ENCODE measurements around the gene YES1. TPM values are rescaled to one million over a fixed set of nuclear protein-coding genes. Genes with fewer than 3 reads are reported as not detected.
"Not testable (repeated sequence)": the region's sequence is repeated elsewhere in the genome, so short reads cannot be mapped to it uniquely, and the experiment has no call there.

Gene YES1
- total RNA-seq, 4 donors from 2014 or later = 49.4 to 128 (median 96.0) TPM

DNA sequence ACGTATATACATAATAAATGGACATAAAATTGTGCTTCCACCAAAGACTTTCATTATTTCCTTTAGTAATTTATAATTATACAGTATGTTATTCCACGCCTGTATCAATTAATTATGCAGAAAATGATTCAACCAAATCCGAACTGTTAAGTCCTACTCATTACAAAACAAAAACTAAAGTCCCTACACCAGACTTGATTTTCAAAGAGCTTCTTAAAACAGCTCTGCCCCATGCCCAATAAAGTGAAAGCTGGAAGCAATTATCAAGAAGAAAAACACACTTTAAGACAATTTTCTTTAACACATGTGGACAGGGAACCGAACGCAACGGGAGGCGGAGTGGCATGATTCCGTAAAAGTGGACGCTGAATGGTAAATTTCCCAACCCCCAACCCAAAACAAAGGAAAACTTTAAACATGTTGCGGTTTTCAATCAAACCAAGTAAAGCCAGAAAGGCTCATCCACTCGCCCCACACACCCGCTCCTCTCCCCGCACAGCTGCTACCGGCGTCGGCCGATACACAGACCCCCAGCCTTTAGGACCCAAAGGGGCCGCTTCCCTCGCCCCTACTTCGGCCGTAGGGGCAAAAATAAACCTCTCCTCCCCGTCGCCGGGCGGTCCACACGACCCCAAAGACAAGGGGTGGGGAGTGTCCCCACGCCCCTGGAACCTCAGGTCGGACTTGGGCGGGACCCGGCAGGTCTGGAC is 705 bp downstream of the YES1 start:
- no peaks in the 10 kb centered on the region for H3K9me3 ChIP-seq
- in situ Hi-C loops (cut with MboI; ENCODE audit: low pct_ligation_motif_present in 1 of 4, low pct_unique_long_range_greater_than_20kb in 1 of 4, low sequenced_read_pairs in 3 of 4) = no loop called here
- H3K4me1 ChIP-seq = peaks cover 4 to 49% (median 12%) of the 10 kb centered on the region in 4 donors
- no peak for DNase-seq
- peak overlapping the region; percentile 82 to 98 (median 93) for H3K4me3 ChIP-seq
- no peak for TF ChIP-seq EP300 (IDR thresholded peaks at IDR 0.05; ENCODE audit: low read depth)
- no peak for TF ChIP-seq POLR2A (IDR thresholded peaks at IDR 0.05)
- TF ChIP-seq POLR2AphosphoS5 (IDR thresholded peaks at IDR 0.05) = no peak
- no peak for TF ChIP-seq CTCF (IDR thresholded peaks at IDR 0.05)
- WGBS, 2 donors (ENCODE audit: low coverage in 1 of 2) = 0 to 1% methylated on average over 9 to 22 of the region's 30 CpGs
- peak overlapping the region; percentile 93 to 99 (median 96) for H3K27ac ChIP-seq
- no peaks in the 10 kb centered on the region for H3K27me3 ChIP-seq
- intact Hi-C loops (cut with DNase I; ENCODE audit: low total_unique reads) = no loop called here
- no peaks in the 10 kb centered on the region for H3K36me3 ChIP-seq

DNA sequence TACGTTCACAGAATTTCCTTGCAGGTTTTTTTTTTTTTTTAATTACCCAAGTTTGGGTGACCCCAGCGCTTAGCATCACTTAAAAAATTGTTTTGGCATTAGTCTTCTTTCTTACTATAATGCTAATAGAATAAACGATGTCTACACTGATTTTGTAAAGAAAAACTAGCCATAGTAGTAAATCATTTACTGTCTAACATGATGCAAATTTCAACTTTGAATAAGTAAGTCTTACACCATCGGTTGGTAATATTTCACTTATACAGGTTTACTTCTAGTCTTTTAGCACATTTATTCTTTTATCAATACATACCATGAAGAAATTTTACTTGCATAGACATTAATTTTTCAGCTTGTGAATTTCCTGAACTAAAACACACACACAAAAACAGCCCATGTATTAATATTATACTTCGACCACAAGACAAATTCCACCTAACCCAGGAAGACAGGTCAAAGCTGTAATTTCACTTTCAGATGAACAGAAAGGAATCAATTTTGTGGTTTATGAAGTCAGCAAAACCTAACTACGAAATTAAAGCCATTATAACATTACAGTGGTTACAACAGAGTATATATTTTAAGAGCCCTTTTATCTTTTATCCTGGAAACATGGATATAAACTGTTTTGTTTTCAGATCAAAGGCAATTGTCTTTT is 1.9 kb downstream of the YES1 start:
- Histone ChIP-seq H3K27me3 (no peaks in the 10 kb centered on the region), H3K27ac (peak overlapping the region in 1 of 4 donors; percentile 93), H3K9me3 (no peaks in the 10 kb centered on the region), H3K4me3 (peak overlapping the region in 1 of 4 donors; percentile 88), H3K4me1 (peaks cover 4 to 58% (median 21%) of the 10 kb centered on the region in 4 donors), H3K36me3 (no peaks in the 10 kb centered on the region)
- in situ Hi-C loops (cut with MboI; ENCODE audit: low pct_ligation_motif_present in 1 of 4, low pct_unique_long_range_greater_than_20kb in 1 of 4, low sequenced_read_pairs in 3 of 4) (no loop called here), intact Hi-C loops (cut with DNase I; ENCODE audit: low total_unique reads) (no loop called here)
- no peak for DNase-seq
- TF ChIP-seq POLR2AphosphoS5 (IDR thresholded peaks at IDR 0.05) = no peak
- no peak for TF ChIP-seq POLR2A (IDR thresholded peaks at IDR 0.05)
- no peak for TF ChIP-seq CTCF (IDR thresholded peaks at IDR 0.05)
- TF ChIP-seq EP300 (IDR thresholded peaks at IDR 0.05; ENCODE audit: low read depth) = no peak
- WGBS, 2 donors (ENCODE audit: low coverage in 1 of 2) = 37 to 45% methylated on average over 6 of the region's 6 CpGs

- H3K9me3 ChIP-seq; H3K4me3 ChIP-seq; H3K27me3 ChIP-seq; in situ Hi-C loops (cut with MboI; ENCODE audit: low pct_ligation_motif_present in 1 of 4, low pct_unique_long_range_greater_than_20kb in 1 of 4, low sequenced_read_pairs in 3 of 4); DNase-seq; H3K27ac ChIP-seq; H3K36me3 ChIP-seq; intact Hi-C loops (cut with DNase I; ENCODE audit: low total_unique reads): not testable (repeated sequence)
- peaks cover 4 to 66% (median 22%) of the 10 kb centered on the region in 4 donors for H3K4me1 ChIP-seq
- 92 to 96% methylated on average over 8 to 11 of the region's 11 CpGs for WGBS, 2 donors (ENCODE audit: low coverage in 1 of 2)
Measured at GRCh38 chr18:809228-809627, 2.8 kb downstream of the YES1 start.

- TF ChIP-seq CTCF (IDR thresholded peaks at IDR 0.05) (no peak), POLR2A (IDR thresholded peaks at IDR 0.05) (no peak), POLR2AphosphoS5 (IDR thresholded peaks at IDR 0.05) (no peak), EP300 (IDR thresholded peaks at IDR 0.05; ENCODE audit: low read depth) (no peak)
- H3K4me3 ChIP-seq = no peak overlapping the region
- in situ Hi-C loops (cut with MboI; ENCODE audit: low pct_ligation_motif_present in 1 of 4, low pct_unique_long_range_greater_than_20kb in 1 of 4, low sequenced_read_pairs in 3 of 4) (no loop called here), intact Hi-C loops (cut with DNase I; ENCODE audit: low total_unique reads) (no loop called here)
- H3K27ac ChIP-seq = peak overlapping the region in 3 of 4 donors; percentile 4 to 24 (median 12)
- no peaks in the 10 kb centered on the region for H3K36me3 ChIP-seq
- H3K9me3 ChIP-seq = no peaks in the 10 kb centered on the region
- no peak for DNase-seq
- no peaks in the 10 kb centered on the region for H3K27me3 ChIP-seq
- WGBS, 2 donors (ENCODE audit: low coverage in 1 of 2) = 53 to 55% methylated on average over 2 of the region's 2 CpGs
- H3K4me1 ChIP-seq = peaks cover 4 to 64% (median 22%) of the 10 kb centered on the region in 4 donors
Measured at GRCh38 chr18:808502-808901, 3.5 kb downstream of the YES1 start.

Measured in transverse colon (tissue), 4 donors.